GM21367 (cell line): ENCODE measurements around the gene PSEN1.

ENCODE experiments used
- ATAC-seq: cut with Tn5 transposase; IDR thresholded peaks from one replicate; pipeline ENCODE4 v1.9.1; 2021; ENCODE audit not compliant: unreplicated experiment

The PSEN1 gene

GRCh38 chr14:73216030-73216429, 79.7 kb downstream of the PSEN1 start:
- ATAC-seq = no peak

- ATAC-seq = no peak
Observed at GRCh38 chr14:73217411-73217810, 81.1 kb downstream of the PSEN1 start.

- no peak for ATAC-seq
Observed at GRCh38 chr14:73220061-73220460, 83.8 kb downstream of the PSEN1 start.

- no peak for ATAC-seq
Observed at GRCh38 chr14:73220634-73221033, 84.3 kb downstream of the PSEN1 start.

- ATAC-seq = no peak
Observed at GRCh38 chr14:73221945-73222344, 85.6 kb downstream of the PSEN1 start.

GRCh38 chr14:73223049-73223448, 86.7 kb downstream of the PSEN1 start:
- ATAC-seq = no peak

GRCh38 chr14:73225496-73225895, 89.2 kb downstream of the PSEN1 start:
- ATAC-seq = no peak

- ATAC-seq = no peak
Observed at GRCh38 chr14:73227812-73228781, 91.8 kb downstream of the PSEN1 start.

GRCh38 chr14:73230051-73230450, 93.7 kb downstream of the PSEN1 start:
- no peak for ATAC-seq

- no peak for ATAC-seq
Observed at GRCh38 chr14:73231981-73232851, 95.9 kb downstream of the PSEN1 start.

GRCh38 chr14:73232984-73233383, 96.7 kb downstream of the PSEN1 start:
- ATAC-seq = no peak

GRCh38 chr14:73233564-73233963, 97.3 kb downstream of the PSEN1 start:
- ATAC-seq = no peak

GRCh38 chr14:73234029-73234428, 97.7 kb downstream of the PSEN1 start:
- no peak for ATAC-seq

GRCh38 chr14:73234586-73235394, 98.5 kb downstream of the PSEN1 start:
- no peak for ATAC-seq

GRCh38 chr14:73235531-73236155, 99.3 kb downstream of the PSEN1 start:
- ATAC-seq = no peak

- no peak for ATAC-seq
Observed at GRCh38 chr14:73236157-73236556, 99.8 kb downstream of the PSEN1 start.

- ATAC-seq = no peak
Observed at GRCh38 chr14:73236752-73237218, 100.5 kb downstream of the PSEN1 start.

- ATAC-seq = no peak
Observed at GRCh38 chr14:73237219-73237785, 101.0 kb downstream of the PSEN1 start, which contains the start of gene PAPLN. PAPLN (plus strand) TSS chr14:73237506; CDS start chr14:73239779, 2,273 bp downstream.

- no peak for ATAC-seq
Observed at GRCh38 chr14:73237786-73238423, 101.6 kb downstream of the PSEN1 start.
